Superior temporal gyrus (tissue), 1 donor: ENCODE results near the gene GRID2.

Source experiments
- DNase-seq: peaks from one replicate; pipeline ENCODE4 v3.0.0-alpha.2; 2016; ENCODE audit errors: extremely low spot score

Gene GRID2

DNA sequence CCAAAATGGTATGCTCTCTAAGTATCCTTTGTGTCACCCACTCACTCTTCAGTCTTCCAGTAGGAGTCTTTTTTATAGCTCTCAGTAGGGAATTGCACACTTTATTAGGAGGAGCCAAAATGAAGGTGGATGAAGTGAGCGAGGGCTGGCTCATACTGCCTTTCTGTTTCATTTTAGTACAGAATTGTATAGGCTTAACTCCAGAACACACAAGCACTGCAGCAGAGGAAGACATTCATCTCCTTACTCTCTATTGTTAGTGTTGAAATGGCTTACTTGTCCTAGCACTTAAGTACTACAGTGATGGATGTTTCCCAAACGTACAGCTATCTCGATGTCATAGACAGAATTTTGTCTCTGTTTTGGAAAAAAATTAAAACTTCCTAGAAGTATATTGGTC is 1197.5 kb downstream of the GRID2 start:
- DNase-seq = no peak

DNA sequence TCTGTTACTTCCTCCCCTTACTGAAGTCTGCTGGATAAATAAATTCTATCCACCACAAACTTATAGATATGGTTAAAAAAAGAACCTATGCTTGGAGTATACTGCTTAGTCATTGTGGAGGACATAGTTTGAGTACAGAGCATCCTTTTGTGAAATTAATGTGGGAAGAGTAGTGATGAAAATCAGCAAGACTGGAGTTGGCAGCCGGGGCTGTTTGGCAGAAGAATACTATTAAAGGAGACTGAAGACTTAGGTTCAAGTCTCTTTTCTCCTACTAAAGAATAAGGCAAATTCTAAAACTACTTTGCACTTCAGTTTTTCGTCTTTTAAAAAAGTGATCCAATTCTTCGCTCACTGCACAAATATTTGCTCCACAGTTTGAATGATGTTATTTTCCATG is 1198.2 kb downstream of the GRID2 start:
- DNase-seq = no peak

DNA sequence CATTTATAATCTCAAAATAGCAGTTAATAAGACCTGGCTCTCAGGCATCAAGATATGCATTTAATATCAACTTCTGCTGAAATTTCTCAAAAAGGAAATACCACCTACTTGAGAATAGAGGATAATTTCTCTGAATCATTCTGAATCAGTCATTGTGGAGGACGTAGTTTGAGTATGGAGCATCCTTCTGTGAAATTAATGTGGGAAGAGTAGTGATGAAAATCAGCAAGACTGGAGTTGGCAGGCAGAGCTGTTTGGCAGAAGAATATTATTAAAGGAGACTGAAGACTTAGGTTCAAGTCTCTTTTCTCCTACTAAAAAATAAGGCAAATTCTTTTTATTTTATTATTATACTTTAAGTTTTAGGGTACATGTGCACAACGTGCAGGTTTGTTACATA is 1199.2 kb downstream of the GRID2 start:
- DNase-seq = peak; percentile 32

DNA sequence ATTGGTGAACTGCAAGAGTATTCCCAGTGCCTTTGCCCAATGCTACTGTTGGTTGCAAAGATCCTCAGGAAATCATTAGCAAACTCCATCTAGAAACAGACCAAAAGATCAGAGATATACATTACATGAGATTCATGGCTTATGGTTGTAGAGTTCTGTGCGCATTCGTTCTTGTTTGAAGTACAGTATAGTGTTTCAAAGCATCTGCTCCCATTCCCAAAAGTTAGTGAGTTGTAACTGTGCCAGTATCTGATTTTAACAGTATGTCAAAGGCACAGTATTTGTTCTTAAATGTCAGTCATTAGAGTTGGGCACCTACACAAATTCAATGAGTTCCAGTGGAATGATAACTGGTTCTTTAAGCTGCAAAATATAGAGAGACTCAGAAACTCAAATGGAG is 1210.1 kb downstream of the GRID2 start:
- DNase-seq = no peak

DNA sequence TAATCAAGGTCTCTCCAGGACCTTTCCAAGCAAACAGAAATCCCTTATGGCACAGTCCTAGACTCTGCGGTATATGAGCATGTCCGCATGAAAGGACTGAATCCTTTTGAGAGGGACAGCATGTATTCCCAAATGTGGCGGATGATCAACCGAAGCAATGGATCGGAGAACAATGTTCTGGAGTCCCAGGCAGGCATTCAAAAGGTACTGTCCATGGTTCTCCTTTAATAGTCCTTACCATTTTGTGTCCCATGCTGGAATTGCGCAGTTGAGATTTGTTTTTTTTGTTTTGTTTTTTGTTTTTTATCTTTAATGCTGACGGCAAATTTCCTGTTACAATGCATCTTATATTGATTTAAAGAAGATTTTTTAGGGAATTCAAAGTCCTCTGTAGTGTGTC is 1211.4 kb downstream of the GRID2 start:
- DNase-seq = no peak

DNA sequence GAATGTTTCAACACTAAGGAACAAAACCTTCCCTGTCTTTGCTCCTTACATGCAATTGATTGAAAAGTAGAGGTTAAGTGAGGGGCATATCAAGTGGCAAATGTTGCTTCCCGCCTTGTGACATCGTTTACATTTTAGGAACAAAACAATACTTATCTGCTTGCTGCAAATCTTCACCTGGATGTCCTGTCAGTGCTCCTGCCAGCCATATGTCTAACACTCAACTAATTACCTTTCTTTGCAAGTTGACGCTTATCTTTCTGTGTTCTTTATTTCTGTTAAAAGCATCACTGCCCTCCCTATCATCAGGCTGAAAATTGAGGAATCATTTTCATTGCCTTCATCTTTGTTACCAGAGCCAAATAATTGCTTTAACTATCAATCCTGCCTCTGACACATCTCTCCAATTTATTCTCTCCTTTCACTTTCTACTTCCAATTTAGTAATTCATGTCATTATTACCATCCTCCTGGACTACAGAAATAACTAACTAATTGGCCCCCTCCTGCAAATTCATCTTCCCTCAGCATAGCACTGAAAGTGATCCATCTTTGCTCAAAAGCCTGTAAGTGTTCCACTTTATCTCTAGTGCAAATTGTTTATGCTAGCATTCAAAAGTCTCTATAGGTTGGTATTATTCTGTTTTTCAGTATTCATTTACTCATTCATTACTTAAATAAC is 1226.1 kb downstream of the GRID2 start:
- DNase-seq = no peak

DNA sequence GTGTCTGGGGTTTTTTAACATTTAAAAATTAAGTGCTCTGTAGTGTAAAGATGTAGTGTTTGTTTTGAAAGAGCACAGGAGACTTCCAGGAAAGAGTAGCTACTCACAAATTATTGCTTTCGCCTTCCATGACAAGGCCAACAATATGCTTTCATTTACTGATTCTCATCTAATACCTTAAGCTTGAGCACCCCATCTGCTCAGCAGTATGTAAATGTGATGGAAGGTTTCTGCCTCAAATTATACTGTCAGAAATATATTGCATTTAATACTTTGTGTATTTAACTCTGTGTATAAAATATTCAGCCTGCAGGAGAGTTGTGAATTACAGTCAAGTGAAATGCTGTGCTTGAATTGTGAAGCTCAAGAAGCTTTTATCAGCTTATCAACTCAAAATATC is 1228.5 kb downstream of the GRID2 start:
- DNase-seq = no peak

DNA sequence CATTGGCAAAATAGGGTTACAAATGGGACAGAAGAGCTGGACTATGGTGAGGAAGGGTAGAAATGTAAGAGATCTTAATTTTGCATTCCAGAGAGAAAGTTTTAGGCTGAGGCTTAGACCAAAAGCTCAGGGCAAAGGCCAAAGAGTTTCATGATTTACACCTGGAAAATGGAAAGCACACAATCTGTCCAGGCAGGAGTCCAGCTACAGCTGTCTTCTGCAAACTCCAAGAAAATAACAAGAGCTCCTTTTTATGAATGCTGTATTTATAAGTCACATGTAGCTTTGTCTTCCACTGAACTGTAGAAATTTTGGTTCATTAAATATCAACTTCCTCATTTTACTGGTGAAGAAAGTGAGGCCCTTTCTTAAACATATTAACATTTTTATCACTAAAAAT is 1236.8 kb downstream of the GRID2 start:
- no peak for DNase-seq

DNA sequence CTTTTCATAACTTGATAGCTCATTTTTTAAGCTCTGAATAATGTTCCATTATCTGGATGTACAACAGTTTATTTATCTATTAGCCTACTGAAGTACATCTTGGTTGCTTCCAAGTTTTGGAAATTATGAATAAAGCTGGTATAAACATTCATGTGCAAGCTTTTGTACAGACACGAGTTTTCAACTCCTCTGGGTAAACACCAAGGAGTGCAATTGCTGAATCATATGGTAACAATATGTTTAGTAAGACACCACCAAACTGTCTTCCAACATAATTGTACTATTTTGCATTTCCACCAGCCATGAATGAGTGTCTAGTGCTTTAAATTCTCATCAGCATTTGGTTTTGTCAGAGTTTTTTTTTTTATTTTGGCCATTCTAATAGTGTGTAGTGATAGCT is 1258.1 kb downstream of the GRID2 start:
- no peak for DNase-seq

DNA sequence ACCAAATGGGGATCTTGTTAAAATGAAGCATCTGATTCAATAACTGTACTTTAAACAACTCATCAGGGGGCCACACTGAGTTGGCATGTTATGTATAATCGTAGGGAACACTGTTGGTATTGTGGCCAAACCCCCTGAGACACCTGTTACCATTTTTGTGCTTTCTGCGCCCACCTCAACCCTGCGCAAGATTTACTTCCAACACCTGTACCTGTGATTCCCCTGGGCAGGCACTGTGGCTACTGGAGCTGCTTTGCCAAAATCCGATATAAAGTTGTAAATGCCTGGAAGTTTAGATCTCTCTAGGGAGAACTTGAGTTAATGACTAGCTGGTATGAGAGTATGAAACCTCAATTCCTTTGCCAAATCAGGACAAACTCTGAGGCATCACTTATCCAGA is 1265.0 kb downstream of the GRID2 start:
- no peak for DNase-seq

DNA sequence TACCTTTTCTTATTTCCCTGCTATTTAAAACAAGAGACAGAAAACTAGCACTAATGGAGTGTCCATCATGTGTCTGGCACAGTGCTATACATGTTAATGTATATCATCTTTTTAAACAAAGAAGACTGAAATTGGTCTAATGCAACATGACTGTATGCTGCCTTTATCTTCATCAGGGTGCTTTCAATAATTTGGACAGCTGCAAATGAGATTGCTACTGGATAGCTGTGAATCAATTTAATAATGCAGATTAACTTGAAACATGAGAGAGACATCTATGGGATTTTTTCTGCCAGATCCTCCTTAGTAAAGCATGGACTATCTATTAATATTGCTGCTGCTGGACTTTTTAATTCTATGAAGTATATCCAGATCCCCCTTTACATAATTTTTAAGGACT is 1269.5 kb downstream of the GRID2 start:
- DNase-seq = no peak

DNA sequence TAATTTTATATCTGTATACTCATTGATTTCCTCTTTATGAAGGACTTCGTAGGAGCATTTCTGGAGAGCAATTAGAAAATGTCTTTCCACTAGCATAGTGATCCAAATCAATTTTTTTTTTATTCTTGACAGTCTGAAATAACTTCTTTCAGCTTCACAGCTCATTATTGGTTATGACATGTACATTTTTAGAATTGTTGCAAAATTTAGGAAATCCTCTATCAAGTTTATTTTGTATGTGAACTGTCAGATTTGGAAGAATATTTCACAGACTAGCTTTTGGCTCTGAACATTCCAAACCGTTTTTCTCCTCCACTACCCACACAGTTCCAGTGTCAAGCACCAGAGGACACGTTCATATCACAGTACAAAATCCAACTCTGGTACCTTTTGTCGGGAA is 1275.2 kb downstream of the GRID2 start:
- DNase-seq = no peak

DNA sequence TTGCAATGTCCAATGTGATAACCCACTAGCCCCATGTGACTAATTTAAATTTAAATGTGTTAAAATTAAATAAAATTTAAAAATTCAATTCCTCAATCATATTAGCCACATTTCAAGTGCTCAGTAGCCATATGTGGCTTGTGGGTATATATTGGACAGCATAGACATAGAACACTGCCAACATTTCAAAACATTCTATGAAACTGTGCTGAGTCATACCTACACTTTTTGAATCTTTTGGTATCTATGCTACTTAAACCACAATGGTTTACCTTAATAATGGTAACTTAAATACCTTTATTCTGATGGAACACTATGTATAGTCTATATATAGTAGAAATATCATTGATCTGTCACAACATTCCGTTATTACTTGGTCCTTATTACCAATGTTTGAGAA is 1301.4 kb downstream of the GRID2 start:
- no peak for DNase-seq

DNA sequence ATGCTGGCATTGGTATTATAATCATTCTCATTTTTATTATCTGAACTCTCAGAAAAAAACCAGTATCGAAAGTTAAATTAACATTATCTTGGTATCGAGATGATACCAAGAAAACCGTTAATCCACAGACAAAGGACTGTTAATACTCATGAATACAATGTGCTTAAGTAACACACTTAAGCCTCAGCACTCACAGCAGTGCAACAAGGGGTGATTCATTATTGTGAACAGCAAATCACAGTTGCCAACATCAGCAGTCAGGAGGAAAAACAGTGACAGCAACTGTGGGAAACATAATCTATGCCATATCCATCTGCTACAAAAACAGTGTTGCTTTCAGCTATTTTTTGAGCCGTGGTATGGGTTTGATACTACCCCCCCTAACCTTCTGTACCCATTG is 1313.8 kb downstream of the GRID2 start:
- peak; percentile 33 for DNase-seq

DNA sequence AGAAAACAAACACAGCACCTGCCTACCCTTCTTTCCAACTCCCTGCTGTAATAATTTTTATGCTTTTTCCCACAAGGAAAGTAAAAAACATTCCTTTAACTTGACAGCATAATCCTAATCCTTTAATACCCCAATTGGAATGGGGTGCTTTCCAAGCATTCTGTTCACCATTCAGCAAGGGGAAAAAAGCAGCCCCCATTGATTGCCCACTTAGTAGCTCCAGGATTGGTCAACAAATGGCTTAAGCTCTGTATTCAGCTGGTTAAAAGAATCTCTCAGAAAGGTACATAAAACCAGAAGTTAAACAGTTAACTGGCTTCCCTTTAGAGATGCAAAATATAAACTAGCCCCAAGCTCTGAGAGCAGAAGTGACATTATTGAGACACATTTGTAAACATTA is 1330.0 kb downstream of the GRID2 start:
- no peak for DNase-seq

DNA sequence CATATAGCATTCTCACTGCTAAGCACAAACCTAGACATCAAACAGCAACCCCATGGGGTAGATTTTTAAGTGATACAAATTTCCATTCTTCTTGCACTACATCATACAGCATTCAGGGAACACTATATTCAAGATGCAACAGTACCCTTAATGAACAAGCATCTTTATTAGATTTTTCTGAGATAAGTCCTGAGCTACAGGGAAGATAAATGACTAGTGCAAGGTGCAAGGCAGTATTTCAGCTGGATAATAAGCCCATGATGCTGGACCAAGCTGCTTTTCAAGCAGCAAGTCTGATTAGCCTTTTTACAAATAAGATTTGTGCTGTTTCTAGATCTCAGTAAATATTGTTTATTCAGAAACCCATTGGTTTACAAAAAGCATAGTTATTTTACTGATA is 1332.2 kb downstream of the GRID2 start:
- DNase-seq = no peak

DNA sequence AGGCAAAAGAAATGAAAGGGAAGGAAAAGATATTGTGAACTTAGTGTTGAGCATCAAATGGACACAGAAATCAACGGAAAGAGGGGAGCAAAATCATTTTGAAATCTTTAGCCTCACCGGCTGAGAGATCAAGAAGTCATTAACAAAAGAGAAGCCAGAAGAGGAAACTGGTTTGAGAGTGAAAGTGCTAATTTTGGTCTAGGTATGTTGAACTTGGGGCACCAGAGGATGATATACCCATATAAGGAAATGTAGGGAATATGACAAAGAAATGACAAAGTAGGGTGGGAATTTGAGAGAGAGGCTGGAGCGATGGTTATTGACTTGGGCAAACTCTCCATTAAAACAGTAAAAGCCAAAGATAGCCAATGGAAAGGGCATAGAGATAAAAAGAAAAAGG is 1341.4 kb downstream of the GRID2 start:
- DNase-seq = no peak

DNA sequence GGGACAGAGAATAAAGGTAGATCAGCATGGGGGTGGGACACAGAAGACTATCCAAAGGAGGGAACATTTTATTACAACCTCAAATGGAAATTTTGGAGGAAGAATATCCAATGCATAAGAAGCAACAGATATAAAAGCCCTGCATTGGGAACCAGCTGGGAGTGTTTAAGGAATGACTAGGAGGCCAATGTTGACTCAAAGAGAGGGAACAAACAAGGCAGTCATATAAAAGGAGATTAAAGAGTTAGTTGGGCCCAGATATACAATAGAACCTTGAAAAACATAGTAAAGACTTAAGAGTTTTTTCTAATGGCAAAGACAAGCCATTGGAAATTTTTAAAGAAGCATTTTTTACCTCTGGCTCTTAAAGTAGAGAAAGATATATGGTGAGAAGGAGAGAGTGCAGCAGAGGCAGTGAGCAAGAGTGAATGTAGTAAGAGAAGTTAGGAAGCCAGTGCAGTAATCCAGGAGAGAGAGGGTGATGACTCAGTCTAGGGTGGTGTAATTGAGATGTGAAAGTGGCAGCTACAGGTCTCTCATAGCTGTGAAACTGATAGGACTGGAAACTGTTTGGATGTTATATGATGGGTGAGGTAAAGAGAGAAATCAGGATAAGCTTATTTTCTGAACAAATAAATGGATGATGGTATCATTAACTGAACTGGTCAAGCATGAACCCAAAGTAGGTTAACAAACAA is 1342.6 kb downstream of the GRID2 start:
- no peak for DNase-seq

DNA sequence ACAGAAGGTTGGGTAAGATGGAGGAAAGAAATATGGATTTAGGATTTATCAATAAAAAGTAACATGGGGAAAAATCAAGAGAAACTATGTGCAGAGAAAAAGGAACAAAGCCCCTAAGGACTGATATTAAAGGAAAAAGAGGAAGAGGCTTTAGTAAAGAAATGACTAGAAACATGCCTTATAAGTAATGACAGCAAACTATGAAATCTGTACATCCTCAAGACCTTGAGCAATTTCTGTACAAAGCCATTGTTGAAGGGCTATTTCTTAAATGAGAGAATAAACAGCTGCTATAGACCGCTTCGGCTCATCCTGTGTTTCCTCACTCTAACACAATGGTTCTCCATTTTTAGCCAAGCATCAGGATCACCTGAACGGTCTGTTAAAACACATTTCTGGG is 1344.5 kb downstream of the GRID2 start:
- no peak for DNase-seq

DNA sequence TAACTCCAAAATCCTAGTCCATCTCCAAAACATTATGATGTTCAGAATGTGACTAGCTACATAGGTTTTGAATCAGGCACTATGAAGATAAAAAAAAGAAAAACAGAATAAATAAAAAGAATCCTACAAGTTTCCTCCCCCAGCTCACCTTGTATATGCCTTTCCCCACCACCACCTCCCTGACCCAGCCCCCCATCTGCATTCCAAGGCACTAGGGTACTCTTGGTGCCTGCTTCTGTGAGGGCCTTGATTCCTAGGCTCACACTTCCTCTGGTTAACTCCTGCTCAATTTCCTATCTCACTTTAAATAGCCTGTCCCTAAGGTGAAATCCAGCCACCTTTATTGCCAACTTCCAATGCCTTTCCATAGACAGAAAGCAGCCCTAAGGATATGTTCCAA is 1346.1 kb downstream of the GRID2 start:
- DNase-seq = no peak

DNA sequence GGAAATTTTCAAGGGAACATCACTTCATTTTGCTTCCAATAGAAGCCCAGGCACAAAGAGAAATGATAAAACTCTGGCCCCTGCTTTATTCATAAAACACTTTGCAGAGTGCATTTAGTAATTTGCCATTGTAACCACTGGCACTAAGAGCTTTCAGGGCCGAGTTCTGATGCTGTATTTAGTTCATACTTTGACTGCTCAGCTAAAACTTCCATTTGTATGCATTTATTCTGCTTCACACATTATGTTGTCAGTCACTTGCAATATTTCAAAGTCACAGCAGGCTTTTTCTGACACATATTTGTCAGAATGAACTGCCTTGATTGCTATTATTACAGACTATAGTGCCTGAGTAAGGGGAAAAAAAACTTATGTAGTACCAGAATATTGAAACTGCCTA is 1350.4 kb downstream of the GRID2 start:
- no peak for DNase-seq

DNA sequence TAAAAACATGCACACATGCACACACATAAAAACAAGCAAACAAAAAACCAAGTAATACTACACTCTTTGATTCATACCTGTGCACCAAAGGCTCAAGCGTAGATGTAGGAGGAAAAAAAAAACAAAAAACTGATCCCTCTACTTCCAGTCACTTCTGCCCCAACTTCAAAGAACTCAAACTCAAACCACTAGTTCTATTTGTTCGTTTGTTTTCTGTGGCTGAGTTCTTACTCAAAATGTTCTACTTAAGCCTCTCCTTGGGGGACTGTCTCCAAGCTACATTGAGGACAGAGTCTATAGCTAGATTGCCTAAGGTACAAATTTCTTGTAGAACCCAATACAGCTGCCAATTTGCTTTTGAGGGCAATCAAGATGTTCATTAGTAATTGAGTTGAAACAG is 1353.8 kb downstream of the GRID2 start:
- DNase-seq = no peak

DNA sequence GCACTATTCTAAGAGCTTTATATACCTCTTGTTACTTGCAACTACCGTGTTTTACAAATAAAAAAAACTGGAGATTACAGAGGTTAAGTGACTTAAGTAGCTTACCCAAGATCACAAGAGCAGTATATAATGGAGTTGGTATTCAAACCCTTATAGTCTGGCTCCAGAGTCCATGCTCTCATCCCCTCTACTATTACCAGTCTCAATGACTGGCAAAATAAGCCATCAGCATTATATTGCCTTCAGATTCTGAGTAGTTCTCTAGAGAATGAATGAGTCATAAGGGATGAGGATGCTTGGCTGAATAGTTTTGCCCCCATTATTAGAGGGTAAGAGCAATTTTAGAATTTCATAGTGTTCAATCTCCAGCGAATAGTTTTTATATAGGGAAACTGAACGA is 1354.7 kb downstream of the GRID2 start:
- DNase-seq = no peak

DNA sequence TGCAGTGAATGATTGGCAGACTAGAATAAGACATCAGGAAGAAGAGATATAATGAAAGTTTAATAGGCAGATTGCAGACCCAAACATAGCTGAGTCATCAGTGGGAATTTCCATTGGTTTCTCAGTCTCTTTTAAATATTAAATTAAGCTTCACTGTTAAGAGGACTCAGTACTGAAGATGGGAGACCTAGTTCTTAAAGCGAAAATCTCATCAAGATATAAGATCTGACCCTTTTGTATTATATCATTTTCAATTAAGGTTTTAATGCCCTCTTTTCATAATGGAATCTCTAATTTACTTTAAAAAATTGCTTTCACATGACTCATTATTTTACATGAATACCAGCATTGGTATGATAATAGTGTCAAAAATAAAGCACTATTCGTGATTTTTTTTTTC is 1355.9 kb downstream of the GRID2 start:
- no peak for DNase-seq
